A549 (cell line): ENCODE data around the gene E2F1.

ENCODE experiments used
- CTCF ChIP-seq: fragments of >200 bp; sonication (Bioruptor Twin); formaldehyde crosslinking; IDR thresholded peaks from 3 replicates; pipeline ENCODE4 v1.5.1; 2016
- EP300 ChIP-seq, 2 experiments: fragments of >200 bp; sonication (Bioruptor Twin); formaldehyde crosslinking; IDR thresholded peaks; 2 replicates in 1 of 2; 3 replicates in 1 of 2; pipeline ENCODE4 v1.6.1; 2016 to 2017
- KDM1A ChIP-seq: fragments of 200-600 bp; sonication (generic); IDR thresholded peaks from 2 replicates; pipeline ENCODE4 v1.6.1; 2016; ENCODE audit warnings: low read depth, mild to moderate bottlenecking
- POLR2A ChIP-seq: IDR thresholded peaks from 2 replicates; pipeline ENCODE4 v1.6.1; 2012; ENCODE audit warnings: mild to moderate bottlenecking, low read length
- RARB ChIP-seq: fragments of 250-450 bp; sonication (Bioruptor Pico); IDR thresholded peaks from 2 replicates; pipeline ENCODE4 v1.8.0; 2021; ENCODE audit warnings: mild to moderate bottlenecking, moderate library complexity

DNA sequence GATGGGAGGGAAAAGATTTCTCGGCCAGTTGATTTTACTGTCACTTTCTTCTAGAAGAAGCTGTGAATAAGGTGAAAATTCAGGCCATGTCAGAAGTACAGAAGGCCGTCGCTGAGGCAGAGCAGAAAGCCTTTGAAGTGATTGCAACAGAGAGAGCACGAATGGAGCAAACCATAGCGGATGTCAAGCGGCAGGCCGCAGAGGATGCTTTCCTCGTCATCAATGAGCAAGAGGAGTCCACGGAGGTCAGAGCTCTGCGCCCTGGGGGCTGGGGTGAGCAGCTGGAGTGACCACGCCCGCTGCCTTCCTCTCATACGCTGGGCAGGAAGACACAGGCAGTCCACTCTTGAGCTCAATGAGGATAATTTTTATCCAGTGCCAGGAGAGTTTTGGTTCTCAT, 45.9 kb downstream of the E2F1 start:
- TF ChIP-seq POLR2A: no peak
- TF ChIP-seq CTCF: no peak
- TF ChIP-seq KDM1A: no peak
- no peak for TF ChIP-seq EP300 (IDR thresholded peaks at IDR 0.05)
- TF ChIP-seq RARB (CRISPR knock-in tag): no peak
